ENCODE data around the gene RPL14. TPM values are rescaled to one million over a fixed set of nuclear protein-coding genes. Genes with fewer than 3 reads are reported as not detected.
A peak's percentile ranks its signal among the peaks of the same experiment; 100 is the strongest.

Gene RPL14
- total RNA-seq, 1 donor from 2014 or later: 901 TPM

DNA sequence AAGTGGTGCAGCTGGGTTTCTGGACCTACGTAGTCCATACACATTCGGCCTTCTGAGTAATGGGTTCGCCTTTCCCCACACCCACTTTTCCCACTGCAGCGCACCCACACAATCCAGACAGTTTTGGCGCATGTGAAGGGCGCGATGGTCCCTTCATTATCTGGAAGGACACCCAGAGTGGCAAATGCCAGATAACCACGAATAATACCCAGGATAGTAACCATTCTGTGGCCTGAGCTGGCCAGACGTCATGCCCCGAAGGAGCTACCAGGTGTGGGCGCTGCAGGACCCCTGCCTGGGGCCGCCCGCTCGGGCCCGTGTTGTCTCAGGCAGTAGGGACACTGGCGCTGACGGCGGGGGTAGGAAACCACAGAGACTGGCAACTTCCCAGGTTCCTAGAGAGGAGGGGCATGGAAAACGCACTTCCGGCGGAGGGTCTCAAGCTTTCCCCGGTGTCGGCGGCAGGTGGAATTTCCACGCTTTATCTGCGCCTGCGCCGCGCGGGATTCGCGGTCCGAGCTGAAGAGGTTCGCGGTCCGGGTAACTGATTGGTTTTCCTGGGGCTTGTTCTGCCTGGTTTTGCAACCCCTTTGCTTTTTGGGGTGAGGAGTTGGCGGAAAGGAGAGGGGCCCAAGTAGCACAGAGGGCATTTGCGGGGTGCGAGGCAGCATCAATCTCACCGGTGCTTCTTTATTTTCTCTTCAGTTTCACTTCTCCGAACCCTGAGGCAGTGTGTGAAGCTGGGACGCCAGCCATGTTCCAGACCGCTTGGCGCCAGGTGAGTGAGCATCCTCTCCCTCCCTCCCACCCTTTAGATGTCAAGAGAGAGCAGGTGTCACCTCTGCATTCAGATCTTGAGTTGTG, 48.7 kb downstream of the RPL14 start, which contains the start of gene ZNF620:
Gene ZNF620 (plus strand): TSS at position 441 of the 864 bp plus-strand sequence. CDS start 314 bp downstream, at position 755.
- H3K27ac ChIP-seq (replicated peaks): peak within 1 kb of the TSS; percentile 84
- no peaks in the 10 kb centered on the region for H3K9me3 ChIP-seq (replicated peaks)
- H3K4me1 ChIP-seq: peaks cover 27% of the 10 kb centered on the region
- intact Hi-C loops (cut with micrococcal nuclease): no loop called here
- DNase-seq: peak; percentile 72
- H3K36me3 ChIP-seq: peaks cover 16% of the 10 kb centered on the region
- no peaks in the 10 kb centered on the region for H3K27me3 ChIP-seq (ENCODE audit: low read depth)
- TF ChIP-seq CTCF (IDR thresholded peaks at IDR 0.05; ENCODE audit: borderline replicate concordance): peak; percentile 49
- H3K4me3 ChIP-seq: peak within 1 kb of the TSS; percentile 81

- Histone ChIP-seq H3K27me3 (ENCODE audit: low read depth) (no peaks in the 10 kb centered on the region), H3K27ac (replicated peaks) (no peak overlapping the region), H3K4me1 (peaks cover 7% of the 10 kb centered on the region), H3K36me3 (peaks cover 55% of the 10 kb centered on the region), H3K9me3 (replicated peaks) (no peaks in the 10 kb centered on the region), H3K4me3 (no peak overlapping the region)
- DNase-seq: no peak
- TF ChIP-seq CTCF (IDR thresholded peaks at IDR 0.05; ENCODE audit: borderline replicate concordance): no peak
- intact Hi-C loops (cut with micrococcal nuclease): no loop called here
Observed at GRCh38 chr3:40511031-40511718, 54.0 kb downstream of the RPL14 start.

GRCh38 chr3:40516201-40516600, 59.1 kb downstream of the RPL14 start:
- Histone ChIP-seq H3K27ac (replicated peaks) (no peak overlapping the region), H3K4me1 (no peaks in the 10 kb centered on the region), H3K36me3 (peaks cover 43% of the 10 kb centered on the region), H3K9me3 (replicated peaks) (peaks cover 7% of the 10 kb centered on the region), H3K4me3 (no peak overlapping the region), H3K27me3 (ENCODE audit: low read depth) (no peaks in the 10 kb centered on the region)
- intact Hi-C loops (cut with micrococcal nuclease): no loop called here
- DNase-seq: no peak
- TF ChIP-seq CTCF (IDR thresholded peaks at IDR 0.05; ENCODE audit: borderline replicate concordance): no peak

DNA sequence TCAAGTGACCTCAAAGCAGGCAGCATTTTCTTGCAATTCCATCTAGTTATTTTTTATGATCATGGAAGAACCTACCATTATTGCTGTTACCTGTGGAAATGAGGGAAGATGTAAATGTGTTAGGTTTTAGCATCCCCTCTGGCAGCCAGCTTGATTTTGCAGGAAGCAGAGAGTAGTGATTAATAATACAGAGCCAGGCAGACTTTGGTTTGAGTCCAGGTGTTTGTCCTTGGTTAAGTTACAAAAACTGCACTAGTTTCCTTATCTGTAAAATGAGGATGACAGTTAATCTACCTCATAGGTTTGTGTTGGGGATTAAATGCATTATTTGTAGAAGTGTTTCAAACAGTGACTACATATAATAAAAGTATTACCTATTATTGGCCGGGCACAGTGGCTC, 60.9 kb downstream of the RPL14 start:
- H3K4me3 ChIP-seq: no peak overlapping the region
- no peaks in the 10 kb centered on the region for H3K27me3 ChIP-seq (ENCODE audit: low read depth)
- no peaks in the 10 kb centered on the region for H3K4me1 ChIP-seq
- H3K9me3 ChIP-seq (replicated peaks): peaks cover 7% of the 10 kb centered on the region
- no peak for TF ChIP-seq CTCF (IDR thresholded peaks at IDR 0.05; ENCODE audit: borderline replicate concordance)
- peaks cover 25% of the 10 kb centered on the region for H3K36me3 ChIP-seq
- intact Hi-C loops (cut with micrococcal nuclease): no loop called here
- H3K27ac ChIP-seq (replicated peaks): no peak overlapping the region
- DNase-seq: no peak

Other genes starting within 250 kb of the RPL14 start
- 416 TPM for gene EIF1B, start 147.6 kb upstream of the RPL14 start, total RNA-seq
- gene ENTPD3, start 70.2 kb upstream of the RPL14 start, total RNA-seq: 0.11 TPM
- gene ZNF619, start 19.8 kb downstream of the RPL14 start, total RNA-seq: 3.6 TPM
- gene ZNF620, start 48.7 kb downstream of the RPL14 start, total RNA-seq: 2.3 TPM
- 10.2 TPM for gene ZNF621, start 67.6 kb downstream of the RPL14 start, total RNA-seq